K562 (cell line): ENCODE data around the gene TCEAL4.

Source experiments
- CEBPB ChIP-seq: fragments of 450-650 bp; IDR thresholded peaks from 2 replicates; pipeline ENCODE4 v1.6.1; 2016; ENCODE audit warnings: missing genetic modification characterization, missing compliant biosample characterization
- CEBPG ChIP-seq, 3 experiments: fragments of 200-800 bp in 1 of 3; sonication (Bioruptor generic) in 1 of 3; sonication (generic) in 1 of 3; formaldehyde crosslinking in 1 of 3; IDR thresholded peaks in 2 of 3; conservative IDR thresholded peaks in 1 of 3; 2 replicates each; pipeline versions ENCODE4 v1.6.1 to v1.8.0; 2016 to 2022; ENCODE audit warnings: missing compliant biosample characterization in 2 of 3, missing genetic modification characterization in 2 of 3, mild to moderate bottlenecking in 1 of 3, missing genetic modification reagents in 1 of 3
- EP300 ChIP-seq: IDR thresholded peaks from 2 replicates; pipeline ENCODE4 v1.6.1; 2012; ENCODE audit warnings: low read length, improper control_type of control experiment
- HMG20A ChIP-seq: fragments of 450-650 bp; formaldehyde crosslinking; conservative IDR thresholded peaks from 2 replicates; pipeline ENCODE4 v1.4.0; 2020; ENCODE audit warnings: mild to moderate bottlenecking, mixed read lengths
- MTF1 ChIP-seq: fragments of 250-450 bp; sonication (Bioruptor Pico); IDR thresholded peaks from 2 replicates; pipeline ENCODE4 v1.9.0; 2021; ENCODE audit warnings: moderate library complexity, mild to moderate bottlenecking, inconsistent platforms, borderline replicate concordance
- TEAD4 ChIP-seq, 2 experiments: sonication (generic) in 1 of 2; formaldehyde crosslinking in 1 of 2; IDR thresholded peaks; 2 replicates each; pipeline versions ENCODE4 v1.6.1 to v1.8.0; 2012 to 2022; ENCODE audit warnings: borderline replicate concordance in 1 of 2, inconsistent platforms in 1 of 2, low read length in 1 of 2, mild to moderate bottlenecking in 1 of 2, missing genetic modification reagents in 1 of 2
- TF ChIP-seq, protein P1 (sequence below), 3 experiments: IDR thresholded peaks in 2 of 3; conservative IDR thresholded peaks in 1 of 3; 2 replicates each; pipeline ENCODE4 v1.5.1; 2011 to 2012; ENCODE audit warnings: low read length in 3 of 3, mild to moderate bottlenecking in 3 of 3, control low read depth in 2 of 3, improper control_type of control experiment in 1 of 3, inconsistent platforms in 1 of 3, low read depth in 1 of 3, mixed read lengths in 1 of 3, moderate library complexity in 1 of 3; ENCODE audit not compliant: insufficient read depth in 2 of 3
- TF ChIP-seq, protein P2 (sequence below): fragments of 450-650 bp; formaldehyde crosslinking; IDR thresholded peaks from 2 replicates; pipeline ENCODE4 v1.4.0; 2022; ENCODE audit warnings: missing genetic modification characterization
- TF ChIP-seq, protein P3 (sequence below): sonication (generic); formaldehyde crosslinking; IDR thresholded peaks from 2 replicates; pipeline ENCODE4 v1.8.0; 2023; ENCODE audit warnings: mild to moderate bottlenecking, missing genetic modification reagents

DNA sequence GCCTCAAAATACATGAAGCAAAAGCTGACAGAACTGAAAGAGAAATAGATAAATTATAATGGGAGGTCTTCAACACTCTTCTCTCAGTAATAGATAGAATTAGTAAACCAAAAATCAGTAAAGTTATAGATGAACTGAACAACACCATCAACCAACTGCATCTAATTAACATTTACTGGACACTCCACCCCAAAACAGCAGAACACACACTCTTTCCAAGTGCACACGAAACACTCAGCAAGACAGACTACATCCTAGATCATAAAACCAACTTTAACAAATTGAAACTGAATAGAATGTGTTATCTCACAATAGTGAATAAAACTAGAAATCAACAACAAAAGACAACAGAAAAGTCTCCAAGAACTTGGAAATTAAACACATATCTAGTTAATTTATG, 25.1 kb upstream of the TCEAL4 start:
- TF ChIP-seq, protein P1, sequence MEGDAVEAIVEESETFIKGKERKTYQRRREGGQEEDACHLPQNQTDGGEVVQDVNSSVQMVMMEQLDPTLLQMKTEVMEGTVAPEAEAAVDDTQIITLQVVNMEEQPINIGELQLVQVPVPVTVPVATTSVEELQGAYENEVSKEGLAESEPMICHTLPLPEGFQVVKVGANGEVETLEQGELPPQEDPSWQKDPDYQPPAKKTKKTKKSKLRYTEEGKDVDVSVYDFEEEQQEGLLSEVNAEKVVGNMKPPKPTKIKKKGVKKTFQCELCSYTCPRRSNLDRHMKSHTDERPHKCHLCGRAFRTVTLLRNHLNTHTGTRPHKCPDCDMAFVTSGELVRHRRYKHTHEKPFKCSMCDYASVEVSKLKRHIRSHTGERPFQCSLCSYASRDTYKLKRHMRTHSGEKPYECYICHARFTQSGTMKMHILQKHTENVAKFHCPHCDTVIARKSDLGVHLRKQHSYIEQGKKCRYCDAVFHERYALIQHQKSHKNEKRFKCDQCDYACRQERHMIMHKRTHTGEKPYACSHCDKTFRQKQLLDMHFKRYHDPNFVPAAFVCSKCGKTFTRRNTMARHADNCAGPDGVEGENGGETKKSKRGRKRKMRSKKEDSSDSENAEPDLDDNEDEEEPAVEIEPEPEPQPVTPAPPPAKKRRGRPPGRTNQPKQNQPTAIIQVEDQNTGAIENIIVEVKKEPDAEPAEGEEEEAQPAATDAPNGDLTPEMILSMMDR (IDR thresholded peaks at IDR 0.05 in 2 of 3, conservative IDR thresholded peaks at IDR 0.05 in 1 of 3; ENCODE audit: insufficient read depth in 2 of 3, low read depth in 1 of 3, low read length in 3 of 3): no peak
- no peak for TF ChIP-seq TEAD4 (IDR thresholded peaks at IDR 0.05; ENCODE audit: low read length)
- no peak for TF ChIP-seq TEAD4 (CRISPR knock-in tag; IDR thresholded peaks at IDR 0.05; ENCODE audit: borderline replicate concordance)
- no peak for TF ChIP-seq CEBPB
- TF ChIP-seq EP300: no peak
- no peak for TF ChIP-seq MTF1 (CRISPR knock-in tag)
- TF ChIP-seq, protein P2, sequence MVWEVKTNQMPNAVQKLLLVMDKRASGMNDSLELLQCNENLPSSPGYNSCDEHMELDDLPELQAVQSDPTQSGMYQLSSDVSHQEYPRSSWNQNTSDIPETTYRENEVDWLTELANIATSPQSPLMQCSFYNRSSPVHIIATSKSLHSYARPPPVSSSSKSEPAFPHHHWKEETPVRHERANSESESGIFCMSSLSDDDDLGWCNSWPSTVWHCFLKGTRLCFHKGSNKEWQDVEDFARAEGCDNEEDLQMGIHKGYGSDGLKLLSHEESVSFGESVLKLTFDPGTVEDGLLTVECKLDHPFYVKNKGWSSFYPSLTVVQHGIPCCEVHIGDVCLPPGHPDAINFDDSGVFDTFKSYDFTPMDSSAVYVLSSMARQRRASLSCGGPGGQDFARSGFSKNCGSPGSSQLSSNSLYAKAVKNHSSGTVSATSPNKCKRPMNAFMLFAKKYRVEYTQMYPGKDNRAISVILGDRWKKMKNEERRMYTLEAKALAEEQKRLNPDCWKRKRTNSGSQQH (CRISPR knock-in tag): no peak
- no peak for TF ChIP-seq HMG20A (CRISPR knock-in tag)
- TF ChIP-seq, protein P3, sequence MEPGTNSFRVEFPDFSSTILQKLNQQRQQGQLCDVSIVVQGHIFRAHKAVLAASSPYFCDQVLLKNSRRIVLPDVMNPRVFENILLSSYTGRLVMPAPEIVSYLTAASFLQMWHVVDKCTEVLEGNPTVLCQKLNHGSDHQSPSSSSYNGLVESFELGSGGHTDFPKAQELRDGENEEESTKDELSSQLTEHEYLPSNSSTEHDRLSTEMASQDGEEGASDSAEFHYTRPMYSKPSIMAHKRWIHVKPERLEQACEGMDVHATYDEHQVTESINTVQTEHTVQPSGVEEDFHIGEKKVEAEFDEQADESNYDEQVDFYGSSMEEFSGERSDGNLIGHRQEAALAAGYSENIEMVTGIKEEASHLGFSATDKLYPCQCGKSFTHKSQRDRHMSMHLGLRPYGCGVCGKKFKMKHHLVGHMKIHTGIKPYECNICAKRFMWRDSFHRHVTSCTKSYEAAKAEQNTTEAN (CRISPR knock-in tag): no peak
- no peak for TF ChIP-seq CEBPG (CRISPR knock-in tag; IDR thresholded peaks at IDR 0.05)
- no peak for TF ChIP-seq CEBPG (tag; conservative IDR thresholded peaks at IDR 0.05 in 1 of 2, IDR thresholded peaks at IDR 0.05 in 1 of 2)
